Tibial nerve (tissue), 4 donors: ENCODE results near the gene GAB1. TPM values are rescaled to one million over a fixed set of nuclear protein-coding genes. Genes with fewer than 3 reads are reported as not detected.

Experiments
- DNase-seq, 2 donors: peaks; one replicate each; pipeline ENCODE4 v3.0.0-alpha.2; 2019; ENCODE audit warnings: low spot score in 2 of 2
- H3K27ac ChIP-seq, 4 donors: fragments of 200-600 bp; sonication (generic) in 3 of 4; one replicate each; pipeline ENCODE4 v1.5.1; 2017 to 2019; ENCODE audit warnings: mild to moderate bottlenecking in 1 of 4
- H3K27me3 ChIP-seq, 2 donors: fragments of 200-600 bp; sonication (generic) in 1 of 2; one replicate each; pipeline versions ENCODE4 v1.5.1 to v1.6.0; 2017 to 2019
- H3K36me3 ChIP-seq, 3 donors: fragments of 200-600 bp; sonication (generic); one replicate each; pipeline ENCODE4 v1.5.1; 2018 to 2019
- H3K4me1 ChIP-seq, 4 donors: fragments of 200-600 bp; sonication (generic) in 3 of 4; one replicate each; pipeline ENCODE4 v1.5.1; 2017 to 2019
- H3K4me3 ChIP-seq, 4 donors: fragments of 200-600 bp; sonication (generic) in 3 of 4; one replicate each; pipeline ENCODE4 v1.5.1; 2017 to 2019; ENCODE audit warnings: mild to moderate bottlenecking in 1 of 4, moderate library complexity in 1 of 4
- H3K9me3 ChIP-seq, 4 donors: fragments of 200-600 bp; sonication (generic) in 3 of 4; one replicate each; pipeline ENCODE4 v1.5.1; 2017 to 2019
- EP300 ChIP-seq, 2 donors: sonication (generic); formaldehyde crosslinking; IDR thresholded peaks; one replicate each; pipeline ENCODE4 v1.6.1; 2017; ENCODE audit warnings: antibody characterized with exemption in 2 of 2, mild to moderate bottlenecking in 1 of 2
- POLR2A ChIP-seq, 2 donors: fragments of 450-650 bp; IDR thresholded peaks; one replicate each; pipeline ENCODE4 v1.6.1; 2017; ENCODE audit warnings: antibody characterized with exemption in 2 of 2, mild to moderate bottlenecking in 2 of 2, moderate library complexity in 2 of 2
- WGBS, 2 donors: methylation state at CpG; one replicate each; pipeline ENCODE4 v1.1.5; 2018; 5-methylcytosine and 5-hydroxymethylcytosine counted together
- total RNA-seq, 4 donors: library from RNA; depleted of rRNA; stranded (reverse); fragments of >200 nt; gene quantifications; one replicate each; pipeline ENCODE4 v1.1.0, GENCODE V29; 2016
- TF ChIP-seq, protein P1 (sequence below), 5 experiments: fragments of 200-600 bp in 3 of 5; fragments of 450-650 bp in 2 of 5; sonication (generic) in 3 of 5; IDR thresholded peaks; one replicate each; pipeline ENCODE4 v1.5.1; 2016 to 2019; ENCODE audit warnings: antibody characterized with exemption in 5 of 5, mild to moderate bottlenecking in 3 of 5, moderate library complexity in 2 of 5

Gene GAB1
- total RNA-seq, 4 donors from 2014 or later, result 50.7 to 123 (median 81.4) TPM

DNA sequence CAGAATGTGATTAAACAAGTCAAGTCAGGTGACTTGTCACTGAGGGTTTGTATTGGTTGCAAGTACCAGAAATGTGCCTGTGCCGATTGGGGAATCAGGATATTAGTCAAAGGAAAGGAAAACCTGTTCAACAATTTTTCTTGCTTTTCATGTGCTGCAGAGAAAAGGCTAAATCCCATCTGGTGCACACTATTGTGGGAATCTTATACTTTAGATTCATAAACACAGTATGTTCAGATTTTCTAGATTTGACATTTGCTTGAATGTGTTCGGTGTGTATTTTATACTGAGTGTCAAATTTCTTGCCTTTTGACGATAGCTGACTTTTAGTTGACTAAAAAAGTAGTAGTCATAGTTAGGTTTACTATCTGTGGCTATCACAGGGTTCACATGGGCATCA lies 37.6 kb downstream of the GAB1 start:
- 59 to 60% methylated on average over 3 of the region's 3 CpGs for WGBS, 2 donors
- TF ChIP-seq EP300 (IDR thresholded peaks at IDR 0.05) (no peak), POLR2A (IDR thresholded peaks at IDR 0.05) (no peak)
- TF ChIP-seq, protein P1, sequence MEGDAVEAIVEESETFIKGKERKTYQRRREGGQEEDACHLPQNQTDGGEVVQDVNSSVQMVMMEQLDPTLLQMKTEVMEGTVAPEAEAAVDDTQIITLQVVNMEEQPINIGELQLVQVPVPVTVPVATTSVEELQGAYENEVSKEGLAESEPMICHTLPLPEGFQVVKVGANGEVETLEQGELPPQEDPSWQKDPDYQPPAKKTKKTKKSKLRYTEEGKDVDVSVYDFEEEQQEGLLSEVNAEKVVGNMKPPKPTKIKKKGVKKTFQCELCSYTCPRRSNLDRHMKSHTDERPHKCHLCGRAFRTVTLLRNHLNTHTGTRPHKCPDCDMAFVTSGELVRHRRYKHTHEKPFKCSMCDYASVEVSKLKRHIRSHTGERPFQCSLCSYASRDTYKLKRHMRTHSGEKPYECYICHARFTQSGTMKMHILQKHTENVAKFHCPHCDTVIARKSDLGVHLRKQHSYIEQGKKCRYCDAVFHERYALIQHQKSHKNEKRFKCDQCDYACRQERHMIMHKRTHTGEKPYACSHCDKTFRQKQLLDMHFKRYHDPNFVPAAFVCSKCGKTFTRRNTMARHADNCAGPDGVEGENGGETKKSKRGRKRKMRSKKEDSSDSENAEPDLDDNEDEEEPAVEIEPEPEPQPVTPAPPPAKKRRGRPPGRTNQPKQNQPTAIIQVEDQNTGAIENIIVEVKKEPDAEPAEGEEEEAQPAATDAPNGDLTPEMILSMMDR (IDR thresholded peaks at IDR 0.05), result no peak
- H3K27ac ChIP-seq, result peak overlapping the region in 3 of 4 donors; percentile 8 to 91 (median 86)
- no peaks in the 10 kb centered on the region for H3K36me3 ChIP-seq
- peaks cover 0 to 82% (median 54%) of the 10 kb centered on the region in 4 donors for H3K4me1 ChIP-seq
- no peaks in the 10 kb centered on the region for H3K9me3 ChIP-seq
- H3K4me3 ChIP-seq, result no peak overlapping the region
- no peak for DNase-seq
- H3K27me3 ChIP-seq, result no peaks in the 10 kb centered on the region

DNA sequence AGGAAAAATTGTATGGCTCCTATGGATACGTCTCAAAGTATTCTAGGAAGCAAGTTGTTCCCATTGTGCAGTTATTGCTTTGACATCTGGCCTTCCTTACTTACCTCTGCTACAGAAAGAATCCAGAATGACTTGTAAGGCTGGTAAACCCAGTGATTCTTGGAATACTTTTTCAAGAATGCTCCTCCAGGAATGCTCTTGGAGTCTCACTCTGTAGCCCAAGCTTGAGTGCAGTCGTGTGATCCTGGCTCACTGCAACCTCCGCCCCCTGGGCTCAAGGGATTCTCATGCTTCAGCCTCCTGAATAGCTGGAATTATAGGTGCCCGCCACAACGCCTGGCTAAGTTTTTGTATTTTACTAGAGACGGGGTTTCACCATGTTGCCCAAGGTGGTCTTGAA lies 38.1 kb downstream of the GAB1 start:
- WGBS, 2 donors, result 41 to 59% methylated on average over 6 of the region's 6 CpGs
- no peak overlapping the region for H3K4me3 ChIP-seq
- peaks cover 0 to 82% (median 56%) of the 10 kb centered on the region in 4 donors for H3K4me1 ChIP-seq
- H3K27ac ChIP-seq, result peak overlapping the region in 3 of 4 donors; percentile 8 to 91 (median 86)
- no peaks in the 10 kb centered on the region for H3K9me3 ChIP-seq
- no peaks in the 10 kb centered on the region for H3K27me3 ChIP-seq
- TF ChIP-seq EP300 (IDR thresholded peaks at IDR 0.05) (no peak), POLR2A (IDR thresholded peaks at IDR 0.05) (no peak)
- TF ChIP-seq, protein P1 (IDR thresholded peaks at IDR 0.05), result no peak
- H3K36me3 ChIP-seq, result no peaks in the 10 kb centered on the region
- DNase-seq, result no peak

DNA sequence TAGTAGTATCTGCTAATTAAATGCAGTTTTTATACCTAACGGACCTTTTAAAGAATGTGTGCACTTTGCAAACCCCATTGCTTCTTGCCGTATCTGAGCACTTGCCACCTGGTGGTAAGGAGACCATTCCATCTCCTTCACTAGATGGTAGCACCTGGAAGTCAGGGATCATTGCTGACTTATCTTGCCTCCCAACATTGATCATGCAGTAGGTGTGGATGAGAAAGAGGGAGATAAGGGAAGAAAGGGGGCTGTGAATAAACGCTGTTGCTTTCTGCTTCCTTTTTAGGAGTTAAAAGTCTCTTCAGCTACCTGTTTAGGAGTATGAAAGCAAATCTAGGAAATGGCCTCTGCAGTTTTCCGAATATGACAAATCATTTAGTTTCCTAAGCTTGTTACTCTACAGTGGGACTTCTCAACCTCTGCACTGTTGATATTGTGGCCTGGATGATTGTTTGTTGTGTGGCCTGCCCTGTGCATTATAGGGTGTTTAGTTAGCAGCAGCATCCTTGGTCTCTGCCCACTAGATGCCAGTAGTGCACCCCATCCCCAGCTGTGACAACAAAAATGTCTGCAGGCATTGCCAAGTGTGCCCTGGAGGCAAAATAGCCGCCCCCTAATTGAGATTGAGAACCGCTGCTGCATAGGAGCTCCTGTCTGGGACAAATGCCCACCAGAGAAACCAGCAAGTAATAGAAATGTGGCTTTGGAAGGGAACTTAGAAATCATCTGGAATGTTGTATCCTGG lies 38.8 kb downstream of the GAB1 start:
- WGBS, 2 donors, result 20 to 42% methylated on average over 6 of the region's 6 CpGs
- Histone ChIP-seq H3K9me3 (no peaks in the 10 kb centered on the region), H3K27me3 (no peaks in the 10 kb centered on the region), H3K36me3 (no peaks in the 10 kb centered on the region), H3K4me1 (peaks cover 0 to 85% (median 56%) of the 10 kb centered on the region in 4 donors), H3K27ac (peak overlapping the region in 3 of 4 donors; percentile 79 to 91 (median 86)), H3K4me3 (no peak overlapping the region)
- DNase-seq, result no peak
- TF ChIP-seq EP300 (IDR thresholded peaks at IDR 0.05) (peak in 1 of 2 donors; percentile 21), POLR2A (IDR thresholded peaks at IDR 0.05) (no peak)
- TF ChIP-seq, protein P1 (IDR thresholded peaks at IDR 0.05), result peak; percentile 37 to 56 (median 48)

DNA sequence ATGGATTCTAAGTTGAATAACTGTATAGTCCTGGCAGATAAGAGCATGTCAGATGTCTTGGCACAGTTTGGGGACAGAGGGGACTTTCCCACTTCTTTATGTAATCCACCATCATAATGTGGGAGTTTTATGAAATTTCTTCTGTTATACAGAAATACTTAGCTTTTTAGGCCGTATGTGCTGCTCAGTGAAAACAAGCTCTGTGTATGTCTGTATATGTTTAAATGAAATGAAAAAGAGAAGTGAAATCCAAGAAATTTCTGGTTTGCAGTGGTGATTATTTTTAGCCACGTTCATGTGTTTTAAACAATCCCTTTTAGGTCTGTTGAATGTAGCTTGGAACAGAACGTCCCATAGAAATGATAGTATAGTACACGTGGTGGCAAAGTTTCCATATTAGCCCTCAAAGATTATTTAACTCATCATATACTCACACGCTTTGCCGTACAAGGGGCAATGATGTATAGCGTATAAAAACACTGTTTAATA lies 41.0 kb downstream of the GAB1 start:
- no peaks in the 10 kb centered on the region for H3K27me3 ChIP-seq
- no peaks in the 10 kb centered on the region for H3K9me3 ChIP-seq
- DNase-seq, result no peak
- H3K4me3 ChIP-seq, result no peak overlapping the region
- peak; percentile 78 to 91 for TF ChIP-seq EP300 (IDR thresholded peaks at IDR 0.05)
- peak in 1 of 2 donors; percentile 27 for TF ChIP-seq POLR2A (IDR thresholded peaks at IDR 0.05)
- TF ChIP-seq, protein P1 (IDR thresholded peaks at IDR 0.05), result no peak
- no peaks in the 10 kb centered on the region for H3K36me3 ChIP-seq
- 25 to 26% methylated on average over 7 of the region's 7 CpGs for WGBS, 2 donors
- peaks cover 0 to 100% (median 68%) of the 10 kb centered on the region in 4 donors for H3K4me1 ChIP-seq
- peak overlapping the region; percentile 37 to 91 (median 82) for H3K27ac ChIP-seq

DNA sequence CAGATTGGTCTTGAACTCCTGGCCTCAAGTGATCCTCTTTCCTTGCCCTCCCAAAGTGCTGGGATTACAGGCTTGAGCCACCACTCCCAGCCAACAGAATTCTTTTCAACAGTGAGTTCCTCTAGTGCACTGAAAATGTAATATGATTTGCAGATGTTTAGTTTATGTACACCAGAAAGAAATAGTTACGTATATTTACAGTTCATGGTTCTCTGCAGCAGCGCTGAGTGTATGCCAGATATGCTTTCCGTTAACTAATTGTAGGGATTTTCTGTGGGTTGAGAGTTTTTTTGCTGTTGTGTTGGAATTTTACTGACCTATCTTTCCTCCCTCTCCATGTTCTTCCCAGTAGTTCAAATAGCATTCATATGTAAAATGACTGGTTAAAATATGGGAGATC lies 44.0 kb downstream of the GAB1 start:
- TF ChIP-seq EP300 (IDR thresholded peaks at IDR 0.05) (no peak), POLR2A (IDR thresholded peaks at IDR 0.05) (no peak)
- TF ChIP-seq, protein P1 (IDR thresholded peaks at IDR 0.05), result no peak
- Histone ChIP-seq H3K4me3 (no peak overlapping the region), H3K27me3 (no peaks in the 10 kb centered on the region), H3K9me3 (no peaks in the 10 kb centered on the region), H3K36me3 (no peaks in the 10 kb centered on the region), H3K27ac (peak overlapping the region; percentile 62 to 91 (median 82)), H3K4me1 (peaks cover 0 to 99% (median 70%) of the 10 kb centered on the region in 4 donors)
- DNase-seq, result no peak
- 35 to 62% methylated on average over 3 of the region's 3 CpGs for WGBS, 2 donors
